Fibroblast of villous mesenchyme (primary cell): ENCODE measurements around the gene GABRD. TPM values are rescaled to one million over a fixed set of nuclear protein-coding genes. Genes with fewer than 3 reads are reported as not detected.

Source experiments
- DNase-seq: peaks from one replicate; pipeline ENCODE4 v3.0.0-alpha.2; 2010; ENCODE audit warnings: low read depth
- H3K4me3 ChIP-seq: 2 replicates; pipeline ENCODE4 v1.5.1; 2011; ENCODE audit warnings: low read depth, mild to moderate bottlenecking, low read length
- total RNA-seq: library from RNA; depleted of rRNA; stranded (reverse); fragments of >200 nt; gene quantifications from 2 replicates; pipeline ENCODE4 v1.2.3, GENCODE V29; 2012
- TF ChIP-seq, protein P1 (sequence below): IDR thresholded peaks from 2 replicates; pipeline ENCODE4 v1.5.1; 2012; ENCODE audit warnings: low read depth, mild to moderate bottlenecking, low read length; ENCODE audit not compliant: insufficient read depth

The GABRD gene
- total RNA-seq, 1 donor = not detected

DNA sequence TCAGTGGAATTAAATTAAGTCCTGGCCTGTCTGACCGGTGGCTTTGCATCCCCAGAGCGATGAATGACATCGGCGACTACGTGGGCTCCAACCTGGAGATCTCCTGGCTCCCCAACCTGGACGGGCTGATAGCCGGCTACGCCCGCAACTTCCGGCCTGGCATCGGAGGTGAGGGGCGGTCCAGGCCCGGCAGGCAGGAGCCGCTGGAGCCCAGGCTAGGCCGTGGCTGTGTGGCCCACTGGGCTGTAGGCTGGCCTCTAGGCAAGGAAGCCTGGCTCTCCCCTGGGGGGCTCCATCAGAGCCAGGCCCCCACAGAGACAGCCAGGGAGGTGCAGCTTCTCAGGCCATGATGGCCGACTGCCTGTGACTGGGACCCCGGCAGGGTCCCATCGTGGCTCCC is 5.7 kb downstream of the GABRD start:
- no peak for DNase-seq
- H3K4me3 ChIP-seq = no peak overlapping the region
- TF ChIP-seq, protein P1, sequence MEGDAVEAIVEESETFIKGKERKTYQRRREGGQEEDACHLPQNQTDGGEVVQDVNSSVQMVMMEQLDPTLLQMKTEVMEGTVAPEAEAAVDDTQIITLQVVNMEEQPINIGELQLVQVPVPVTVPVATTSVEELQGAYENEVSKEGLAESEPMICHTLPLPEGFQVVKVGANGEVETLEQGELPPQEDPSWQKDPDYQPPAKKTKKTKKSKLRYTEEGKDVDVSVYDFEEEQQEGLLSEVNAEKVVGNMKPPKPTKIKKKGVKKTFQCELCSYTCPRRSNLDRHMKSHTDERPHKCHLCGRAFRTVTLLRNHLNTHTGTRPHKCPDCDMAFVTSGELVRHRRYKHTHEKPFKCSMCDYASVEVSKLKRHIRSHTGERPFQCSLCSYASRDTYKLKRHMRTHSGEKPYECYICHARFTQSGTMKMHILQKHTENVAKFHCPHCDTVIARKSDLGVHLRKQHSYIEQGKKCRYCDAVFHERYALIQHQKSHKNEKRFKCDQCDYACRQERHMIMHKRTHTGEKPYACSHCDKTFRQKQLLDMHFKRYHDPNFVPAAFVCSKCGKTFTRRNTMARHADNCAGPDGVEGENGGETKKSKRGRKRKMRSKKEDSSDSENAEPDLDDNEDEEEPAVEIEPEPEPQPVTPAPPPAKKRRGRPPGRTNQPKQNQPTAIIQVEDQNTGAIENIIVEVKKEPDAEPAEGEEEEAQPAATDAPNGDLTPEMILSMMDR = no peak

DNA sequence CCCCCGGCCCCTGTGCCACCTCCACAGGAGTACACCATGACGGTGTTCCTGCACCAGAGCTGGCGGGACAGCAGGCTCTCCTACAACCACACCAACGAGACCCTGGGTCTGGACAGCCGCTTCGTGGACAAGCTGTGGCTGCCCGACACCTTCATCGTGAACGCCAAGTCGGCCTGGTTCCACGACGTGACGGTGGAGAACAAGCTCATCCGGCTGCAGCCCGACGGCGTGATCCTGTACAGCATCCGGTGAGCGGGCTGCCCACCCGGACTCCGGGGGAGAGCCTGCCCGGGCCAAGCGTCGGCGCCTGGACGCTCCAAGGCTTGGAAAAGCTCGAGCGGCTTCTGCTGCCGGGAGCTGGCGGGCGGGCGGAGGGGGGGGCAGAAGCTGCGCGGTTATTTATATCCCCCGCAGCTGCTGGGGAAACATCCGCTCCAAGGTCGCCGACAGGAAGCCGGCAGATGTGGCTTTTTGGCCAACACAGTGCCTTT is 6.4 kb downstream of the GABRD start:
- TF ChIP-seq, protein P1 = no peak
- peak; percentile 18 for DNase-seq

GRCh38 chr1:2027961-2028583 is 8.9 kb downstream of the GABRD start:
- no peak for DNase-seq
- TF ChIP-seq, protein P1 = no peak
- no peak overlapping the region for H3K4me3 ChIP-seq

More for the DNA sequence above, 6.4 kb downstream of the GABRD start:
- H3K4me3 ChIP-seq = no peak overlapping the region

GRCh38 chr1:2028870-2029560 is 9.9 kb downstream of the GABRD start:
- H3K4me3 ChIP-seq = no peak overlapping the region
- no peak for DNase-seq
- TF ChIP-seq, protein P1 = no peak

- TF ChIP-seq, protein P1 = no peak
- DNase-seq = no peak
- H3K4me3 ChIP-seq = no peak overlapping the region
Measured at GRCh38 chr1:2029561-2029960, 10.4 kb downstream of the GABRD start.

- H3K4me3 ChIP-seq = no peak overlapping the region
- TF ChIP-seq, protein P1 = no peak
- no peak for DNase-seq
Measured at GRCh38 chr1:2030076-2030871, 11.1 kb downstream of the GABRD start.
